NCI-H2029 (cell line): ENCODE data around the gene ME3.
A peak's percentile ranks its signal among the peaks of the same experiment; 100 is the strongest.

Source experiments
- DNase-seq: peaks from one replicate; lab custom pipeline; 2025; lab: John Stamatoyannopoulos, UW

ME3 gene

GRCh38 chr11:86460461-86461385 is 211.7 kb downstream of the ME3 start:
- no peak for DNase-seq

GRCh38 chr11:86459682-86460460 is 212.5 kb downstream of the ME3 start:
- DNase-seq: peak; percentile 42

GRCh38 chr11:86459002-86459385 is 213.4 kb downstream of the ME3 start:
- DNase-seq: no peak

GRCh38 chr11:86458294-86459001 is 214.0 kb downstream of the ME3 start:
- DNase-seq: no peak

- peak; percentile 61 for DNase-seq
These were observed 216.1 kb downstream of the ME3 start for GRCh38 chr11:86456075-86456939.

GRCh38 chr11:86453290-86454030 is 219.0 kb downstream of the ME3 start:
- DNase-seq: no peak

GRCh38 chr11:86449993-86450629 is 222.3 kb downstream of the ME3 start:
- DNase-seq: no peak

GRCh38 chr11:86447763-86448480 is 224.5 kb downstream of the ME3 start:
- no peak for DNase-seq

- no peak for DNase-seq
These were observed 225.5 kb downstream of the ME3 start for GRCh38 chr11:86446924-86447285.

- DNase-seq: no peak
These were observed 226.1 kb downstream of the ME3 start for GRCh38 chr11:86446163-86446923.

- no peak for DNase-seq
These were observed 227.4 kb downstream of the ME3 start for GRCh38 chr11:86444981-86445380.

GRCh38 chr11:86443415-86443814 is 229.0 kb downstream of the ME3 start:
- no peak for DNase-seq

GRCh38 chr11:86442827-86443226 is 229.6 kb downstream of the ME3 start:
- no peak for DNase-seq

- DNase-seq: no peak
These were observed 230.0 kb downstream of the ME3 start for GRCh38 chr11:86442420-86442819.

GRCh38 chr11:86440843-86441242 is 231.6 kb downstream of the ME3 start:
- no peak for DNase-seq

GRCh38 chr11:86440305-86440716 is 232.1 kb downstream of the ME3 start:
- DNase-seq: no peak

- DNase-seq: no peak
These were observed 233.7 kb downstream of the ME3 start for GRCh38 chr11:86438685-86439084.

GRCh38 chr11:86435711-86436110 is 236.7 kb downstream of the ME3 start:
- DNase-seq: no peak
